Fibroblast of skin of scalp (primary cell): ENCODE measurements around the gene SKA2. TPM values are rescaled to one million over a fixed set of nuclear protein-coding genes. Genes with fewer than 3 reads are reported as not detected.
"Not testable (repeated sequence)": the region's sequence is repeated elsewhere in the genome, so short reads cannot be mapped to it uniquely, and the experiment has no call there.

Experiments used
- DNase-seq: peaks from one replicate; pipeline ENCODE4 v3.0.0-alpha.2; 2013
- polyA plus RNA-seq, 2 experiments: library from polyadenylated mRNA; unstranded; fragments of 120-200 nt; gene quantifications; one replicate each; pipeline ENCODE4 v1.2.1, GENCODE V29; 2013; ENCODE audit not compliant: insufficient read length in 2 of 2

SKA2 gene, protein sequence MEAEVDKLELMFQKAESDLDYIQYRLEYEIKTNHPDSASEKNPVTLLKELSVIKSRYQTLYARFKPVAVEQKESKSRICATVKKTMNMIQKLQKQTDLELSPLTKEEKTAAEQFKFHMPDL
- polyA plus RNA-seq (2013, experiment 1 of 2; ENCODE audit: insufficient read length) = 51.7 TPM
- 47.2 TPM for polyA plus RNA-seq (2013, experiment 2 of 2; ENCODE audit: insufficient read length)

DNA sequence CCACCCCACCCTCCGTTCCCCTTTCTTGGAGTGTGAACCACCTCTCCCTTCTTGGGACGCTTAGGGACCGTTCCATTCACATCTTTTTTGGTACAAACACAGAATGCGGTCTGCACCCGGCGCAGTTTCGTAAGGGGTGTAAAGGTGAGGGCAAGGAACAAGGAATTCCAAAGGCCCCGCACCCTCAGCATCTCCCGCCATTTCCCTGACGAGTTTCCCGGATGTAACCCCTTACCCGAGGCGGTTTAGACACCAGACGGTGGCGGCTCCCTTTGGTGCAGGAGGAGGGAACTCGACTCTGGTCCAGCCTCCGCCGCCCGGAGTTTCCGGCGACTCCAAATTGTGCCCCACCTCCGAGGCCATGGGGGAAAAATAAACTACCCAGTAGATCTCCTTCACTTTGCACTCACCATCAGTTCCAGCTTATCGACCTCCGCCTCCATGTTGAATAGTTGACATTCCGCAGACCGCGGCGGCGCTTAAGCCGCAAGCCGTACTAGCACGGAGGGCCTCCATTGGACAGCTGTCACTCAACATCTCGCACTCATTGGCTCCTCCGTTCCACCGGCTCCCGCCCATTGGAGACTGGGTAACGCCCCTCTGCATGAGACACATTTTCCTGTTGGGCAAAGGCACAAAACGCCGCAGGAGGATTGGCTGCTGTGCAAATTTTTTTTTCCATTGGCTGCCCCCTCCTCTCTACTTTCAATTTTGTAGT, at the start of gene SKA2:
Gene SKA2 (minus strand): TSS at position 466 of the 718 bp plus-strand sequence. CDS start 23 bp downstream, at position 443.
- DNase-seq = no peak

DNA sequence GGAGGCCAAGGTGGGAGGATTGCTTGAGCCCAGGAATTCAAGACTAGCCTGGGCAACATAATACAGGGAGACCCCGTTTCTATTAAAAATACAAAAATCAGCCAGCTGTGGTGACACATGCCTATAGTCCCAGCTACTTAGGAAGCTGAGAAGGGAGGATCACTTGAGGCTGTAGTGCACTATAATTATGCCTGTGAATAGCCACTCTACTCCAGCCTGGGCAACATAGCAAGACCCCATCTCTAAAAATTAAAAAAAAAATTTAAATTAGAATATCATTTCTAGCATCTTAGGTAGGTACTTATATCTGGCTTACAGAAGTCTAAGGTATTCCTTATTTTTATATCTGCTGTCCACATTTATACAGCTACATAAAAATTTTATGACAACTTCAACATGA, 47.3 kb upstream of the SKA2 start:
- DNase-seq = no peak

DNA sequence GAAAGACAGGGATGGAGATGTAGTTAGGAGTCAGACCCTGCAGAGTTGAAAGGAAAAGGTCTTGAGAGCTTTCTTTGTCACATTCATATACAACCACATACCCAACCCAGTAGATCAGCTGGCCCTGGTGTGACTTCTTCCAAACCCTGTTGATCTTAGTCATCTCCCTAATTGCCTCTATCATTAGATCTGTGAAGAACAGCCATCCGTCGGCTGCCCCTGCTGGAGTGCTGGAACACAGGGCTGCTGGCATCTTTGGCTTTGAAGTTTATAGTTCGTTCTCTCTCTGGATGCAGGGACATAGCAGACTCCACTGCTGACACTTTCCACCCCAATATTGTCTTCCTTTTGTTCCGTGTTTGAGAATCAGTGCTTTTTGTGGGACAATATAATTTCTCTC, 44.4 kb upstream of the SKA2 start:
- no peak for DNase-seq

DNA sequence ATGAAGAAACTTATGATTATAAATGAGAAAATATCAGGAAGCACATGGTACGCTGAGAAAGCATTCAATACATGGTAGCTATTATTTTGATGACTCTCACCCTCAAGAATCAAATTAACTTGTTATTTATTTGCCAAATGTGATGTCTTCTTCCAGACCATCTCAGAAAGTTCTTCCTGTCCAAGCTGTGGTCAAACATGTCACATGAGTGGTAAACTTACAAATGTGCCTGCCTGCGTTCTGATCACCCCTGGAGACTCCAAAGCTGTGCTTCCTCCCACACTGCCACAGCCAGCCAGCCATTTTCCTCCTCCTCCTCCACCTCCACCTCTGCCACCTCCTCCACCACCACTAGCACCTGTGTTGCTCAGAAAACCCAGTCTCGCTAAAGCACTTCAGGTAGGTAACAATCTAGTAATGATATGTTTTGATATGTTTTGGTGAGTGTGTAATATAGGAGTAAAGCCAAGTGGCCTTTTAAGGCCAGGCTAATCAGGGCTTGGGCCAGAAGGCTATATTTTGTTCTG, 38.4 kb upstream of the SKA2 start:
- DNase-seq = no peak

DNA sequence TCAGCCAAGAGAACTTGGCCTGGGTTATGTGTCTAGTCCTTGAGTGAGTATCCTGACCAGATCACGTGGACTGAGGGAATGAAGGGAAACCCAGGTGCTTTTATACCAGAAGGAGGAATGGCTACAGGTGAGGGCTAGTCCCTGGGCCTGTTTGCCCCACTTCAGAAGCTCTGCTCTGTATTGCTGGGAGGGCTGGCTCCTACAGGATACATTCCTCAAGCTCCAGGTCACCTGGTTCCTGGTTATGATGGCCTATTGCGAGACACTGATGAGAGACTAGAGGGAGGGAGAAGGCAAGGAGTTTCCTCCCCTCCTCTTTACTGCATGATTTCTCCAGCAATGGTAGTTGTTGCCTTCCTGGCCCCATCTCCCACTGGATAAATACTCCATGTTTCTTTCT, 35.8 kb upstream of the SKA2 start:
- DNase-seq = no peak

DNA sequence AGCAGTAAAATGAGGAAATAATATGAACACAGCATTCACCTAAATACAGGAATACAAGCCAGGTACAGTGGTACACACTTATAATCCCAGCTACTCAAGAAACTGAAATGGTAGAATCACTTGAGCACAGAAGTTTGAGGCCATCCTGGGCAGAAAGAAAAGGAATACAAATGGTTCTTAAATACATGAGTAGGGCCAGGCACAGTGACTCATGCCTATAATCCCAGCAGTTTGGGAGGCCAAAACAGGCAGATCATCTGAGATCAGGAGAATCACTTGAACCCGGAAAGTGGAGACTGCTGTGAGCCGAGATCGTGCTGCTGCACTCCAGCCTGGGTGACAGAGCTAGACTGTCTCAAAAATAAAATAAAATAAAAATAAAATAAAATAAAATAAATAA, 31.9 kb upstream of the SKA2 start:
- DNase-seq = no peak

DNA sequence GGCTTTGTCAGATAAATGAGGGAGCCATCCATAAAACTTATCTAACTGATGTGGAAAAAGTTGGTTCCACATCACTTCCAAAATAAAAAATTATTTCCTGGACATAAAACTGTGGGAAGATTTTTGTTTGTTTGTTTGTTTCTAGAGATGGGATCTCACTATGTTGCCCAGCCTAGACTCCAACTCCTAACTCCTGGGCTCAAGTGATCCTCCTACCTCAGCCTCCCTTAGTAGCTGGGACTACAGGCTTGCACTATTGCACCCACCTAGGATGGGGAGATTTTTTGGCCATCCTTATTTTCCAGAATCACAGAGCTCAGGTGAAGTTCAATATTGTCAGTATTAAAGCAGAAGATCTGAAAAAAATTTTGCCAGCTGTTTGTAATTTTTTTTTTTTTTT, 31.0 kb upstream of the SKA2 start:
- no peak for DNase-seq

DNA sequence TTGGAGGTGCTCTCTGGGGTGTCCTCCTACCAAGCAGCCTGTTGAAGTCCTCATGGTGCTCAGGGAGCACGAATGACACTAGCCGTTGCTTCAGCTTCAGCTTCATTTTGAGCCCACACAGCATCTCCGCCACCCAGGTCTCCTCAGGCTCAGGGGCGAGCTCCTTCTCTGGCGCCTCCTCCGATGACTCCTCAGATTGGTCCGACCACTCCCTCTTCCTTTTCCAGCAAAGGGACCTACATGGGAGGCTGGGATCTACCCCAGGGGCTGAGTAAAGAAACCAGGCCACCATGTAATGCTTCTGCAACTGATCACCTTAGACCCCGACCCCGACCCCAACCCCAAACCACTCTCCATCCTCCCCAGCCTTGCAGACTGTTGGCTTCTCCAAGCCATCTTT, 26.5 kb upstream of the SKA2 start:
- DNase-seq = no peak

DNA sequence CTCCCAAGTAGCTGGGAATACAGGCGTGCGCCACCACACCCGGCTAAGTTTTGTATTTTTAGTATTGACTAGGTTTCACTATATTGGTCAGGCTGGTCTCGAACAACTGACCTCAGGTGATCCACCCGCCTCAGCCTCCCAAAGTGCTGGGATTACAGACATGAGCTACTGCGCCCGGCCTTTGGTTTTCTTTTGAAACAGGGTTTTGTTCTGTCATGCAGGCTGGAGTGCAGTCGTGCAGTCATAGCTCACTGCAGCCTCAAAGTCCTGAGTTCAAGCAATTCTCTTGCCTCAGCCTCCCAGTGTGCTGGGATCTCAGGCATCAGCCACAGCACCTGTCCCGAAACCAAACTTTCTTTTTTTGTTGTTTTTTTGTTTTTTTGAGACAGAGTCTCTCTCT, 25.6 kb upstream of the SKA2 start:
- DNase-seq = no peak

DNA sequence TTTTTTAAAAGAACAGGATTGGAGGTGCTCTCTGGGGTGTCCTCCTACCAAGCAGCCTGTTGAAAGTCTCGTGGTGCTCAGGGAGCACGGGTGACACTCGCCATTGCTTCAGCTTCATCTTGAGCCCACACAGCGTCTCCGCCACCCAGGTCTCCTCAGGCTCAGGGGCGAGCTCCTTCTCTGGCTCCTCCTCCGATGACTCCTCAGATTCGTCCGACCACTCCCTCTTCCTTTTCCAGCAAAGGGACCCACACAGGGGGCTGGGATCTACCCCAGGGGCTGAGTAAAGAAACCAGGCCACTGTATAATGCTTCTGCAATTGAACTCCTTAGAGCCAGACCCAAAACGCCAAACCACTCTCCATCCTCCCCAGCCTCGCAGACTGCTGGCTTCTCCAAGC, 24.6 kb upstream of the SKA2 start:
- DNase-seq = not testable (repeated sequence)

DNA sequence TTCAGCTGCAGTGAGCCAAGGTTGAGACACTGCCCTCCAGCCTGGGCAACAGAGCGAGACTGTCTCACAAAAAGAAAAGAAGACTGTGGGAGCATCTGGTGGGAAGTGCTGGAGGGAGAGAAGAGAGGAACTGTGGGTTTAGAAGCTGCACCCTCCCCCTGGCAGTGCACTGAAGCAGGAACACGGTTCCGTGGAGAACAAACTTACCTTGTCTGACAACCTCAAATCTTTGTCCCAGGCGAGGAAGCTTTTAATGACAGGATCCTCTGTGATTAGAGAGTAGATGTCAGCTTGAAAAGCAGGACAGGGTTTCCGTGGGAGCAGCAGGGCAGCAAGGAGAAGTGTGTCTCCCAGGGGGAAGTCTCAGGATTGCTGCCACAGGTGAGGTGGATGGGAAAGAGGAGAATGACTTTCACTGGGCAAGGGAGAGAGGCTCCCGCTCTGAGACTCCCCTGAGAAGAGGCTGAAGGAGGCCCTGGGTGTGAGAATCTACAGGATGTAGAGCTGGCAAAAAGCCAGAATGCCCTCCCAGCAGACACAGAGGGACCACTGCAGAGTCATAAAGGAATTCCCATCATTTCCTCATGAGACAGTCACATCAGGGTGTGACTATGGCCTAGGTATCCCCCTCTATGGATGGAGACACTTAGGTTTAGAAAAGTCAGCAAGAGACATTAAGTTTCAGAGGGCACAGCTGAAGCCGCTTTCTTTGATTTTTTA, 23.4 kb upstream of the SKA2 start:
- DNase-seq = peak; percentile 5

DNA sequence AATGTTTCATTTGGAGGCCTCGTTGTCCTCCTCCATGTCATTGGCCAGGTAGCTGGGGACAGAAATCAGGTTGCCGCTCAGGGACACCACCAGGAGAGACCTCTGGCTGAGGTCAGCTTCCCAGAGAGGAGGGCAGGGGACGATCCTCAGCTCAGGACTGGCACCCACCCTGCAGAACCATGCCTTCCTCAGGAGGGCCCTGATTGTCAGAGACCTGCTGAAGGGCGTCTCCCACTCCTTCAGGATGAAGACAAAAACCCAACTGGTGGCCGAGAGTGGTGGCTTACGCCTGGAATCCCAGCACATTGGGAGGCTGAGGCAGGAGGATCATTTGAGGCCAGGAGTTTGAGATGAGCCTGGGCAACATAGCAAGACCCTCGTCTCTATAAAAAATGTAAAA, 20.1 kb upstream of the SKA2 start:
- DNase-seq = no peak

DNA sequence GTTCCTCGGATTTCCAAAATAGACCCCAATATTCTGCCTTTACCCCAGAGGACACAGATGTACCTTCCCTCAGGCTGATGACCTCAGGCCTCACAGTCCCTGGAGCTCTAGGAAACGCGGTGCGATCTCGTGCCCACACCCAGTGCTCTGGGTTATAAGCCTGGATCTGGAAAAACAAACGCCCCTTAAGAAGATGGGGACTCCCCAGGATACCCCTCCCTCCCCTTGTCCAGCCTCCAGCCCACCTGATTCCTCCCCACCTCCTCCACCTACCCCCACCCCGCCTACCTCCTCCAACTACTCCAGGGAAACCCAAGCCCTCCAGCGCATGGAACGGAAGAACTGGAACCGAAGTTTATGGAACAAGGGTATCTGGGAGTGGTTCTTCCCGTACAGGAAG, 19.7 kb upstream of the SKA2 start:
- DNase-seq = no peak

DNA sequence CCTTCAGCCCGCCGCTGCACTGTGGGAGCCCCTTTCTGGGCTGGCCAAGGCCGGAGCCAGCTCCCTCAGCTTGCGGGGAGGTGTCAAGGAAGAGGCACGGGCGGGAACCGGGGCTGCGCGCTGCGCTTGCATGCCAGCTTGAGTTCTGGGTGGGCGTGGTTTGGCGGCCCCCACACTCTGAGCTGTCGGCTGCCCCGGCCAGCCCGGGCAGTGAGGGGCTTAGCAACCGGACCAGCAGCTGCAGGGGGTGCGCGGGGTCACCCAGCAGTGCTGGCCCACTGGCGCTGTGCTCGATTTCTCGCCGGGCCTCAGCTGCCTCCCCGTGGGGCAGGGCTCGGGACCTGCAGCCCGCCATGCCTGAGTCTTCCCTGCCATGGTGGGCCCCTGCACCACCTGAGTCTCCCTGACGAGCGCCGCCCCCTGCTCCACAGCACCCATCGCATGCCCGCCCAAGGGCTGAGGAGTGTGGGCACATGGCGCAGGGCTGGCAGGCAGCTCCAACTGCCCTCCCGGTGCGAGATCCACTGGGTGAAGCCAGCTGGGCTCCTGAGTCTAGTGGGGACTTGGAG, 17.5 kb upstream of the SKA2 start:
- DNase-seq = no peak

DNA sequence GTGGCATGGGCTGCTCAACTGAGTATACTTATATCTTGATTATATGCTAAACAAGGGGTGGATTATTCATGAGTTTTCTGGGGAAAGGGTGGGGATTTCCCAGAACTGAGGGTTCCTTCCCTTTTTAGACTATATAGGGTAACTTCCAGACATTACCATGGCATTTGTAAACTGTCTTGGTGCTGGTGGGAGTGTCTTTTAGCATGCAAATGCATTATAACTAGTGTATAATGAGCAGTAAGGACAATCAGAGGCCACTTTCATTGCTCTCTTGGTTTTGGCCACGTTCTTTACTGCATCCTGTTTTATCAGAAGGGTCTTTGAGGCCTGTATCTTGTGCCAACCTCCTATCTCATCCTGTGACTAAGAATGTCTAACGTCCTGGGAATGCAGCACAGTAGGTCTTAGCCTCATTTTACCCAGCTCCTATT, 12.6 kb upstream of the SKA2 start:
- DNase-seq = no peak

DNA sequence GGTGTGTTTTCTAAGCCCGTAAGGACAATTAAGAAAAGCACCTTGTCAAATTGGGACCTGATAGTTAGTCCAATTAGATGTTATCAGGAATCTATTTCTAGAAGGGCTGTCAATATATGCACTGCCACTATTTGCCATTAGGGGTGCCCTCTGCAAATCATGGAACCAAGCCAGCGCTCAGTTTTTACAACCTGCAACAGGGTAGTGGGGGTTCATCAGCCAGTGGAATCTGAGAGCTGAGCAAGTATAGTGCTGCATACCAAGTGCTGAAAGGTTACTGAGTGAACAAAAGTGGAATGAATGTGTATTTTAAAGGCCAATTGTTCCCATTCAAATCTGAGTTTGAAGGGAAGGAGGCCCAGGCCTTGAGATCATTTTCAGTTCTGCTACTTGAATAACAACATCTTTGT, 11.0 kb upstream of the SKA2 start:
- DNase-seq = peak; percentile 52

DNA sequence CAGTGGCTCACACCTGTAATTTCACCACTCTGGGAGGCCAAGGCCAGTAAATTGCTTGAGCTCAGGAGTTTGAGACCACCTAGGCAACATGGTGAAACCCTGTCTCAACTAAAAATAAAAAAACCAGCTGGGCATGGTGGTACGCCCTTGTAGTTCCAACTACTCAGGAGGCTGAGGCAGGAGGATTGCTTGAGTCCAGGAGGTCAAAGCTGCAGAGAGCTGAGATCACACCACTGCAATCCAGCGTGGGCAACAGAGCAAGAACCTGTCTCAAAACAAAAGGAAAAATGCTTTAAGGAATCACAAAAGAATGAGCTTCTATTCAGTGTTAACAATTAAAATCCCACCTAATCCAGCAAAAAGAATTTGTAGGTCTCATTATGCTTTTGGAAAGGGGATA, 6.5 kb upstream of the SKA2 start:
- no peak for DNase-seq

DNA sequence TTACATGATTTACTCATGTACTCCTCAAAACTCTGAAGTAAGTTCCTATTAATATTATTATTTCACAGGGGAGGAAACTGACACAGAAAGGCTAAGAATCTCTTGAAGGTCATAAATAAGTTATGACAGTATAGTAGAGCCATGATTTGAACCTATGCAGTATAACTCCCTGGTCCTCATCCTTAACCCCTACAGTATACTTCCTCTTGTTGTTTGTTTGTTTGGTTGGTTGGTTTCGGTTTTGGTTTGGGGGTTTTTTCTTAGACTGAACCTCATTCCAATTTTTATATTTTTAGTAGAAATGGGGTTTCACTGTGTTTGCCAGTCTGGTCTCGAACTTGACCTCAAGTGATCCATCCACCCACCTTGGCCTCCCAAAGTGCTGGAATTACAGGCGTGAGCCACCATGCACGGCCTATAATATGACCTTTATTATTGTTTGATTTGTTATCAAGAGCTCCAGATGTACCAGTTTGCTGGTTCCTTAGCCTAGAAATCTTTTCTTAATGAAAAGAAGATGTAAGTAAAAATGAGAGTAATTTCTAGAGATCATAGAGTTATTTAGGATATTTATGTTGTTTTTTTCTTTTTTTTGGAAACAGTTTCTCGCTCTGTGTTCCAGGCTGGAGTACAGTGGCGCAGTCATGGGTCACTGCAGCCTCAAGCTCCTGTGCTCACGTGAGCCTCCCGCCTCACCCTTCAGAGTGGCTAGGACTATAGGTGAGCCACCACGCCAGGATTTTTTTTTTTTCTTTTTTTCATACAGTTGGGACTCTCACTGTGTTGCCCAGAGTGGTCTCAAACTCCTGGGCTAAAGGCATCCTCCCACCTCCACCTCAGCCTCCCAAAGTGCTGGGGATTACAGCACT, 5.4 kb upstream of the SKA2 start:
- DNase-seq = no peak

DNA sequence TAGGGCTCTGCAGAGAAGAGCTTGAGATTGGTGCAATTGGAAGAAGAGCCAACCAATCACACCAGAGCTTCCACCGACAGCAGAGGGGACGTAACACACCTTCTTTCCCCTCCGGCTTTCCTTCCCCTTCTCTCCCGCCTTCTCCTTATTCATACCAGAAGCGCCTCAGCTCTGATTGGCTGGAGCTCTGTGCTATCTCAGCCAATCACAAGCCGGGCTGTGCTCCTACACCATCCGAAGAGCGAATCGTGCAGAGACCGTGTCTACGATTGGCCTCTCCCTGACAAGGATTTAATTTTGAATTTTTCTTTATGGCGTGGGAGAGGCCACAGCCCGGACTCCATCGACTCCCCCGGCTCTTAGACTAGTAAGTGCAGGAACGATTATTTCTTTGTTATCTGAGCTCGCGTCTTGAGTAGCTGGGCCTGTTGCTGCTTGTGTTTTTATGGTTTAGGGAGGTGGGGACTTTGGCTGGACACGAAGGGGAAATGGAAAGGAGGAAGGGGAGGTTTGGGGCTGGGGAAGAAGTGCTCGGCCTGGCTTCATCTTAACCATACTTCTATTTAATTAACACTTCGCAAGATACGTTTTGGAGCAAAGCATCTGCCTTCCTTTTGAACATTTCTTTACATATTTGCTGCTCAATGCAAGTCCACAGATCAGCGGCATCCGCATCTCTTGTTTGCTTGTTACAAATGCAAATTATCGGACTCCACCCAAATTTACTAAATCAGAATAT, 622 bp upstream of the SKA2 start, which contains the start of gene PRR11:
Gene PRR11 (plus strand): TSS at position 308 of the 739 bp plus-strand sequence. CDS start 14,007 bp downstream, outside the sequence.
- DNase-seq = peak; percentile 100

DNA sequence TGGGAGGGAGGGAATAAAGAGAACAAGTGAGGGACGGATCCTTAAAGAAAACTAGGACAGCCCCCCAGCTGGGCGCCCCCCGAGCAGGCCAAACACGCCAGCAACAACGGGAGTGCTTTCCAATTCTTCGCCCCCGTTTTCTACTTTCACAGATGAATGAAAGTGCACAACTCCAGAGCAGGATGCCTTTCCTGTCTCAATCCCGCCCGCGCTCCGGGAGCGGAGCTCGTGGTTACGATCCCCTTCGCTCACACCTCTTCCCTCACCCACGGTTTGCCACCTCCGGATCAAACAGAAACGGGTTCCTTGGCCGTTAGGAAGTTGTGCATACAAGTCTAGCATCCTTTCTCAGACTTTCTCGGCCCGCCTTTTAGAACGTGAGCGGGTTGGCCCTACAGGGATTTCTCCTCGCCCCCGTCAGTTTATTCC, 680 bp downstream of the SKA2 start:
- DNase-seq = no peak

DNA sequence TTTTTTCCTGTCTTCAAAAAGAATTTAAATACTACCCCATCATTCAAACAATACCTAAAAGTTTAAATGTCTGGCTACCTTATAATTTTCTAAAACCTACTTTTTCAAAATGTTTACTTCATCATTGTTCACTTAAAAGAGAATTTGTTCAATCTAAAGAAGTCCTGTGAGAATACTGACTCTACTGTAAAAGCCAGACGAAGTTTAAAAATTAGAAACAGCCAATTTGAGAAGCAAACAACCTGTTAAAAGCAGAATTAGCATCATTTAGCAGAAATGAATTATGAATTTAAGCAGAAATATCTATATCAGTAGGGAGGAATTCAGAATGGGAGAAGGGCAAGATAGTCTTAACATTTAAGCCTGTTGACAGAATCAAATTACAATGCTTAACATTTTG, 2.1 kb downstream of the SKA2 start:
- DNase-seq = no peak
